A673 (cell line): ENCODE results near the gene TMED10. TPM values are rescaled to one million over a fixed set of nuclear protein-coding genes. Genes with fewer than 3 reads are reported as not detected.

Experiments
- BruUV-seq: library from RNA; stranded (reverse); fragments of 400-500 nt; replicated peaks from 2 replicates; lab custom pipeline; 2021; lab: Mats Ljungman, UMichigan
- CTCF ChIA-PET: fragments of 300-600 bp; sonication (Branson Sonifier 250); formaldehyde crosslinking; loops from one replicate; lab custom pipeline; 2022; ENCODE audit warnings: antibody characterized with exemption; lab: Charles Lee
- POLR2A ChIA-PET: fragments of 300-600 bp; sonication (Branson Sonifier 250); formaldehyde crosslinking; loops from one replicate; lab custom pipeline; 2022; ENCODE audit warnings: antibody characterized with exemption; ENCODE audit not compliant: low non-redundant PET; lab: Charles Lee
- DNase-seq: peaks from one replicate; pipeline ENCODE4 v3.0.0-alpha.2; 2015; ENCODE audit warnings: low spot score
- H3K27ac ChIP-seq: fragments of 200-600 bp; sonication (generic); 2 replicates; pipeline ENCODE4 v1.5.1; 2016; ENCODE audit warnings: mixed run types, low read depth, mild to moderate bottlenecking, mixed read lengths, antibody characterized with exemption, low read length; ENCODE audit not compliant: poor library complexity, severe bottlenecking
- H3K27me3 ChIP-seq: fragments of 200-600 bp; sonication (generic); replicated peaks from 2 replicates; pipeline ENCODE4 v1.6.1; 2017; ENCODE audit warnings: mixed run types, low read depth, mild to moderate bottlenecking, mixed read lengths, antibody characterized with exemption, low read length; ENCODE audit not compliant: insufficient read depth, poor library complexity
- H3K36me3 ChIP-seq: fragments of 200-600 bp; sonication (generic); 2 replicates; pipeline ENCODE4 v1.6.1; 2016; ENCODE audit warnings: mixed run types, mild to moderate bottlenecking, mixed read lengths, antibody characterized with exemption, low read length; ENCODE audit not compliant: insufficient read depth, poor library complexity, severe bottlenecking
- H3K4me1 ChIP-seq: fragments of 200-600 bp; sonication (generic); 2 replicates; pipeline ENCODE4 v1.6.1; 2017; ENCODE audit warnings: mixed run types, mild to moderate bottlenecking, mixed read lengths, antibody characterized with exemption, low read length; ENCODE audit not compliant: insufficient read depth, poor library complexity, severe bottlenecking
- H3K4me3 ChIP-seq: fragments of 200-600 bp; sonication (generic); 2 replicates; pipeline ENCODE4 v1.5.1; 2016; ENCODE audit warnings: low read depth, mixed run types, mild to moderate bottlenecking, mixed read lengths, low read length; ENCODE audit not compliant: poor library complexity, severe bottlenecking
- H3K9me3 ChIP-seq: fragments of 200-600 bp; sonication (generic); 2 replicates; pipeline ENCODE4 v1.6.1; 2016; ENCODE audit warnings: mixed run types, low read depth, mild to moderate bottlenecking, mixed read lengths, antibody characterized with exemption, low read length; ENCODE audit not compliant: poor library complexity, severe bottlenecking
- EZH2 ChIP-seq: fragments of 200-600 bp; sonication (generic); IDR thresholded peaks from 2 replicates; pipeline ENCODE4 v1.6.1; 2017; ENCODE audit warnings: borderline replicate concordance, low read depth, mild to moderate bottlenecking, mixed read lengths, antibody characterized with exemption, low read length; ENCODE audit not compliant: poor library complexity, severe bottlenecking
- intact Hi-C: fragments of 100-400 bp; cut with micrococcal nuclease; formaldehyde crosslinking; loops from one replicate; pipeline ENCODE4 v1.10.0; 2022; ENCODE audit not compliant: unreplicated experiment
- total RNA-seq: library from RNA; stranded (reverse); gene quantifications from 2 replicates; pipeline ENCODE4 v1.2.3, GENCODE V29; 2021
- TF ChIP-seq, protein P1 (sequence below): fragments of 300-800, 200-600 bp; sonication (generic); conservative IDR thresholded peaks from 2 replicates; pipeline ENCODE4 v1.5.1; 2017; ENCODE audit warnings: low read depth, mild to moderate bottlenecking, antibody characterized with exemption, low read length, moderate library complexity, mixed read lengths

TMED10 gene
- total RNA-seq, 1 experiment from 2014 or later = 275 TPM

DNA sequence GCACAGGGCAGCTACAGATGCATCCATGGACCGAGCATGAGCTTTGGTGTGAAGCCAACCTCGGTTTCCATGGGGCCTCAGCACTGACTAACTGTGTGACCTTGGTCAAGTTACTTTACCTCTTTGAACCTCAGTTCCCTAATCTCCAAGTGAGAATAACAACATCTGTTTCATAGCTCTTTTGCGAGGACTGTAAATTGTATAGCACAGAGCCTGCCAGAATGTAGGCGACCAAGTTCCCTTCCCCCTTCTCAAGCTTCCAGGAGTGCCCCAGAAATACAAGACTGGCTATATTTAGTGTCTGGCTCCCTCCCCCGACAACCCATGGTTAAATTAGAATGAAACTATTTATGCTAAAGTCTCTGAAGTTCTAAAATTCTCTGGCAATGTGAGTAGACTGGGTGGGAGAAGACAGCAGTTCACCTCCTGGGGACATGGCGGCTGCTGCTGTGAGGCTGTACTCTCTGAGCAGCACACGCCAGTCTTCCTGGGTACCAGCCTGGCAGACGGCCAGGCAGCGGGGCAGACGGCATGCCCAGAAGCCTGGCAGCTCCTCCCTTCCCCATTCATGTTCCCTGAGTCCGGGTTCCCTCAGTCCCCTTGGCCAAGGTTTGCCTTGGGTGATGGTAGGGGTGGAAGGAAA lies 22.0 kb upstream of the TMED10 start:
- H3K4me1 ChIP-seq = no peaks in the 10 kb centered on the region
- POLR2A ChIA-PET = no interaction called here
- H3K27ac ChIP-seq = no peak overlapping the region
- H3K4me3 ChIP-seq = no peak overlapping the region
- H3K36me3 ChIP-seq = no peaks in the 10 kb centered on the region
- intact Hi-C loops = no loop called here
- H3K9me3 ChIP-seq = no peaks in the 10 kb centered on the region
- peak; percentile 23 for DNase-seq
- no peak for TF ChIP-seq EZH2
- TF ChIP-seq, protein P1, sequence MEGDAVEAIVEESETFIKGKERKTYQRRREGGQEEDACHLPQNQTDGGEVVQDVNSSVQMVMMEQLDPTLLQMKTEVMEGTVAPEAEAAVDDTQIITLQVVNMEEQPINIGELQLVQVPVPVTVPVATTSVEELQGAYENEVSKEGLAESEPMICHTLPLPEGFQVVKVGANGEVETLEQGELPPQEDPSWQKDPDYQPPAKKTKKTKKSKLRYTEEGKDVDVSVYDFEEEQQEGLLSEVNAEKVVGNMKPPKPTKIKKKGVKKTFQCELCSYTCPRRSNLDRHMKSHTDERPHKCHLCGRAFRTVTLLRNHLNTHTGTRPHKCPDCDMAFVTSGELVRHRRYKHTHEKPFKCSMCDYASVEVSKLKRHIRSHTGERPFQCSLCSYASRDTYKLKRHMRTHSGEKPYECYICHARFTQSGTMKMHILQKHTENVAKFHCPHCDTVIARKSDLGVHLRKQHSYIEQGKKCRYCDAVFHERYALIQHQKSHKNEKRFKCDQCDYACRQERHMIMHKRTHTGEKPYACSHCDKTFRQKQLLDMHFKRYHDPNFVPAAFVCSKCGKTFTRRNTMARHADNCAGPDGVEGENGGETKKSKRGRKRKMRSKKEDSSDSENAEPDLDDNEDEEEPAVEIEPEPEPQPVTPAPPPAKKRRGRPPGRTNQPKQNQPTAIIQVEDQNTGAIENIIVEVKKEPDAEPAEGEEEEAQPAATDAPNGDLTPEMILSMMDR = no peak
- BruUV-seq = no TSS peak
- CTCF ChIA-PET = no interaction called here
- H3K27me3 ChIP-seq = no peaks in the 10 kb centered on the region

DNA sequence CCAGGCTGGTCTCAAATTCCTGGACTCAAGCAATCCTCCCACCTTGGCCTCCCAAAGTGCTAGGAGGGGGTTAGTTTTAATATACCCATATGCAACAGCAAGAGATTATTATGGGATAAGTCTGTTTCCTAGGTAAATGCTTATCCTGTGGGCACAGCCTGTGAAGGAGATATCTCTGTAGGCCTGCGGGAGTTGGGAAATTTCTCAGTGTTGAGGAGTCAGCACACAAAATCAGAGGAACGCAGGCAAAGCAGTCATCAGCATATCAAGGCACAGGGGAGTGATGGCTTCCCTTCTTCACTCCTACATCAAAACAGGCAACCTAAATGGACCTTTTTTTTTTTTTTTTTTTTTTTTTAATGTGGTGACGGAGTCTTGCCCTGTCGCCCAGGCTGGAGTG lies 20.9 kb upstream of the TMED10 start:
- POLR2A ChIA-PET = no interaction called here

DNA sequence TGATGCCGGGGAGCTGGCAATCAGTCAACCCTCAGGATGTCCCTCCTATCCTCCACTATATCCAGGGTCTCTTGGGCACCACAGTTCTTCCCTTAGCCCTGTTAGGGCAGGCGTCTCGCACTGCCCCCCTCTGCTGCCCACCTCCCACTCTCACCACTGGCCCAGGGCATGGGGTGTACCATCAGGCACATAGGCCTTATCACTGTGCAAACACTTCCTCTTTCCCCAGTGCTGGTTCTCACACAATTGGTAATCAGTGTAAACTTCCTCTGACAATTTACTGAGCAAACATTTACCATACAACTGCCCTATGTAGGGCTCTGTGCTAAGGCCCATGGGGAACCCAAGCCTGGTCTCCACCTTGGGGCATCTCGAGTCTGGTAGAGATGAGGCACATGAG lies 20.1 kb upstream of the TMED10 start:
- Histone ChIP-seq H3K27me3 (no peaks in the 10 kb centered on the region), H3K36me3 (no peaks in the 10 kb centered on the region), H3K27ac (no peak overlapping the region), H3K4me3 (no peak overlapping the region), H3K9me3 (no peaks in the 10 kb centered on the region), H3K4me1 (no peaks in the 10 kb centered on the region)
- BruUV-seq = no TSS peak
- DNase-seq = no peak
- TF ChIP-seq EZH2 = no peak
- TF ChIP-seq, protein P1 = no peak
- CTCF ChIA-PET = no interaction called here
- POLR2A ChIA-PET = no interaction called here
- intact Hi-C loops = no loop called here

More for the DNA sequence above, 20.9 kb upstream of the TMED10 start:
- Histone ChIP-seq H3K27ac (no peak overlapping the region), H3K4me1 (no peaks in the 10 kb centered on the region), H3K4me3 (no peak overlapping the region), H3K9me3 (no peaks in the 10 kb centered on the region), H3K27me3 (no peaks in the 10 kb centered on the region), H3K36me3 (no peaks in the 10 kb centered on the region)
- intact Hi-C loops = no loop called here
- TF ChIP-seq, protein P1 = no peak
- no peak for TF ChIP-seq EZH2
- CTCF ChIA-PET = no interaction called here
- DNase-seq = no peak
- BruUV-seq = no TSS peak
